Measurements from ENCODE around the gene TEKT1.

TEKT1 gene

GRCh38 chr17:6749519-6749918, 82.0 kb downstream of the TEKT1 start:
- DNase-seq (ENCODE audit: low spot score in 2 of 2), result no peak
- H3K4me3 Mint-ChIP-seq, result no peak overlapping the region
- H3K4me1 Mint-ChIP-seq, result peaks cover 7% of the 10 kb centered on the region
- H3K27me3 Mint-ChIP-seq, result peaks cover 16% of the 10 kb centered on the region
- H3K36me3 Mint-ChIP-seq (ENCODE audit: insufficient read depth), result peaks cover 2% of the 10 kb centered on the region
- ATAC-seq (replicated peaks; ENCODE audit: extremely low read depth, poor library complexity, severe bottlenecking), result no peak
- H3K27ac Mint-ChIP-seq (ENCODE audit: low read depth), result no peak overlapping the region
- H3K9me3 Mint-ChIP-seq, result no peaks in the 10 kb centered on the region

GRCh38 chr17:6748617-6749016, 82.9 kb downstream of the TEKT1 start:
- peaks cover 7% of the 10 kb centered on the region for H3K4me1 Mint-ChIP-seq
- H3K27me3 Mint-ChIP-seq, result peaks cover 22% of the 10 kb centered on the region
- H3K9me3 Mint-ChIP-seq, result no peaks in the 10 kb centered on the region
- DNase-seq (ENCODE audit: low spot score in 2 of 2) (no peak), ATAC-seq (replicated peaks; ENCODE audit: extremely low read depth, poor library complexity, severe bottlenecking) (no peak)
- H3K27ac Mint-ChIP-seq (ENCODE audit: low read depth), result no peak overlapping the region
- no peak overlapping the region for H3K4me3 Mint-ChIP-seq
- peaks cover 2% of the 10 kb centered on the region for H3K36me3 Mint-ChIP-seq (ENCODE audit: insufficient read depth)
